GM19099 (cell line): ENCODE measurements around the gene USP14.

Source experiments
- POLR2A ChIP-seq: IDR thresholded peaks from 3 replicates; pipeline ENCODE4 v1.6.1; 2011; ENCODE audit warnings: low read depth; ENCODE audit not compliant: insufficient read length; ENCODE audit errors: extremely low read depth

USP14 gene

DNA sequence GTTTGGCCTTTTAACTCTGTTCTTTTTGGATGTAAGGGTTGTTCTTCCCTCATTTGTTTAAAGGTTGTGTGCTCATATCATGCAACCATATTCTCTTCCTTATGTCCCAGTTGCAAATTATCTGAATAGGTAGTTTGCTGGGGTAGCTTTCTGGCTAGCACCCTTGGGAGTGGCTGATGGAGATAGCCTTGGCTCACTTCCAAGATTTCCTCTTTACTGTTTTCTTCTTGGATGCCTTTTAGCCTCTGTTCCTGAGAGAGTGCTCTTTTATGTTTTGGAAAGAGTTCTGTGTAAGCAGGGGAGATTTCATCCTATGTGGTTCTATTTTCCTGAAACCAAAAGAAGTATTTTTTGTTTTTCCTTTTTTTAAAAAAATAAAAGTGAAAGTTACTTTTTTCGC lies 25.4 kb downstream of the USP14 start:
- TF ChIP-seq POLR2A, result no peak

- no peak for TF ChIP-seq POLR2A
Observed at GRCh38 chr18:189254-189653, 30.9 kb downstream of the USP14 start.

DNA sequence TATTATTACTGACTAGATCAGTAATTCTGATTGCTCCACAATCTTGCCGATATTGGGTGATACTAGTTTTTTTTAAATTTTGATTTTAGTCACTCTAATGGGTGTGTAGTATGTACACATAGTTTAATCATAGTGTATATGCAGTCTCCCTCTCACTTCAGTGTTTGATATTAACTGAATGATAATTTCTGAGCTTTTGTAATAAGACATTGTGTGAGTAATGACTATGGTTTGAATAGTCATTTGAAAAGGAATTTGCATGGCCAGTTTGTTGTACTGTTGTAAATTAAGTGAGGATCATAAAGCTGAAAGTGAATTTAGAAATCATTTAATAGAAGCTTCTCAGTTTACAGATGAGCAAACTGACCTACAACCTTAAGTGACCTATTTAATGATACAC lies 33.4 kb downstream of the USP14 start:
- TF ChIP-seq POLR2A, result no peak

GRCh38 chr18:192801-193200 lies 34.4 kb downstream of the USP14 start:
- no peak for TF ChIP-seq POLR2A

- no peak for TF ChIP-seq POLR2A
Observed at GRCh38 chr18:195651-196050, 37.3 kb downstream of the USP14 start.

DNA sequence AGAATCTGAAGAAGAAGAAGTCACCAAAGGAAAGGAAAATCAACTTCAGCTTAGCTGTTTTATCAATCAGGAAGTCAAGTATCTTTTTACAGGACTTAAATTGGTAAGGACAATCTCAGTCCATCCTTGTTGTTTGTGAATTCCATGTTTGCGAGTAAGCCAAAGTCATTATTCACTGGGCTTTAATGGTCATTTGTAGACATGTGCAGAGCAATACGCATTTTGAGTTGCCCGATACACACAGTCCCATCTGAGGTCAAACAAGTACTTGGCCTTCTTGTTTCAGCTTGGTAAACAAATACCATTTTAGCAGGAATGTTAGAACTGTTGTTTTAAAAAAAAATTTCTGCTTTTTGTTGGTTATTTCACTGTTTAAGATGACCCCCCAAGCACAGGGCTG lies 40.9 kb downstream of the USP14 start:
- no peak for TF ChIP-seq POLR2A

DNA sequence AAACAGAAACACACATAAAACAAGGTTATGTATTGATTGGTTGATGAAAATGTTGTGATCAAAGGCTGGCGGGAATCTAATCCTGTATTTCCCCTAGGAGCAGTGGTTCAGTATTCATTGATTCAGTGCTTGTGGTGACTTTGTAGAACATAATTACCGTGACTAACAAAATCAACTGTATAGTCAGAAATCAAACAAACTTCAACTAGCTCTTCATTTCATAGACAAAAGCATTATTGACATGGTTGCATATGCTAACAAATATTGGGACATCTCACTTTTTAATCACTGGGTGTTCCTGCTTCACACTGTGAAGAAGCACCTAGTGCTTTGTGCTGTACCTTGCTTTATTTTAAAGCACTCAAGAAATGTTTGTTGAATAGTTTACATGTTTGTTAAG lies 41.4 kb downstream of the USP14 start:
- no peak for TF ChIP-seq POLR2A

GRCh38 chr18:210075-210474 lies 51.7 kb downstream of the USP14 start:
- TF ChIP-seq POLR2A, result no peak

DNA sequence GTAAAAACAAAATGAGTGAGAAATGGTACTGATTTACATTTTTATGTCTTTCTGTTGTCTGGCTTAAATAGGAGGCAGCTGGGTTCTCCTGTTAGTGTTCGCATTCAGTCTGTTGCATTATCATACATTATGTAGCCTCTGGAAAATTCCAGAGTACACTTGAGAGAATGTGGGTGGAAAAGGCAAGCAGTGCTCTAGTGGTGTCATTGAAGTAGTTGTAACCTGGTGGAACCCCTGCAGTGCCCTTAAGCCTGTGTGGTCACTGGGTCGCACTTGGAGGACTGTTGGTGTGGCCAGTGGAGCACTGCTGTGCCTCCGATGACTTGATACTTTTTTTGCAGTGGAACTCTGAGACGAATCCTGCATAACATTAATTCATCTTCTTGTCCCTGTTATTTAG lies 52.4 kb downstream of the USP14 start:
- TF ChIP-seq POLR2A, result no peak

- TF ChIP-seq POLR2A, result no peak
Observed at GRCh38 chr18:211582-211981, 53.2 kb downstream of the USP14 start.

DNA sequence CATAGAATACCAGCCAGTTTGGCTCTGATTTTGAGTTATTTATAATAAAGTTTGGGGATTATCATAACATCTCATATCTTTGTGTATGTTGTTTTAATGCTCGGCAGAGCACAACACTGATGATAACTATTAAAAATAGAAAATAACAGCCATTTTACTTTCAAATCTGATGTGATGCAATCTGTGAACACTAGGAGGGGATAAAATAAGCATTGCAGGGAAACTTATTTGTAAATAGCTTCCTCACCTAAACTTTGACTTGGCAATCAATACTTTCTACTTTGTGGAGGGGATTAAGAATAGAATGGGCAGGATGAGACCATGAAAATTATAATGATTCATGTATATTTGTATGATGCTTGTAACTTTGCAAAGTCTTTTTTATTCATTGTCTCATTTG lies 54.4 kb downstream of the USP14 start:
- no peak for TF ChIP-seq POLR2A

GRCh38 chr18:213505-213904 lies 55.1 kb downstream of the USP14 start:
- no peak for TF ChIP-seq POLR2A

GRCh38 chr18:213966-214365 lies 55.6 kb downstream of the USP14 start:
- TF ChIP-seq POLR2A, result no peak

- no peak for TF ChIP-seq POLR2A
Observed at GRCh38 chr18:215448-216010, 57.2 kb downstream of the USP14 start.

DNA sequence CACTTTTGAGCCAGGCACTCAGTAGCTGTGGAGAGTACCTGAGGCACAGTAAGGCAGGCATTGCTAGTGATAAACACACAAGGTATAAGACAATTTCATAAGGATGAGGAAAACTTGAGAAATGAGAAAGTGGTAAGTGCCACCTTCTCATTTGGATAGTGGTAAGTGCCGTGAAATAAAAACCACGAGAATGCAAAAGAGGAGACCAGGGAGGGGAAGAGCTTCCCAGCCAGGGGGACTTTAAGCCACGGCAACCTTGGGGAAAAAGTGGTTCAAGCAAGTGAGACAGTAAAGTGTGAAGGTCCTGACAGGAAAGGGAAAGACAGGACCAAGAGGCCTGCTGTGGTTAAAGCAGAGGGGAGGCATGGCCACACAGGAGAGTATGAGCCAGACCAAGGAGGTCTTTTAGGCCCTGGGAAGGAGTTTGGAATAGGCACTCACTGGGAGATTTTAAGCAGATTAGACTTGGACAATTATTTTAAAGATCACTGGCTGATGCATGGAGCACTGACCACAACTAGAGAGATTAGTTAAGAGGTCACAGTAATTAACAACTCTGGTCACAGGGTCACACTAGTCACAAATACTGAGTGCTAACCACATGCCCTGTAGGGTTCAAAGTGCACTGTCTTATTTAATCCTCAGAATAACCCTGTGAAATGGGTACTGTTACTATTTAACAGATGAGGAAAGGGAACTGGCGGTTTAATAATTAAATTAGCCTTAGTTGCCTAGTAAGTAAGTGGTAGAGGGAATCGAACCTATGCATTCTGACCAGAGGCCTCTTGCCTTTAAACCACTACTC lies 59.4 kb downstream of the USP14 start:
- no peak for TF ChIP-seq POLR2A

GRCh38 chr18:220708-221107 lies 62.4 kb downstream of the USP14 start:
- TF ChIP-seq POLR2A, result no peak

- no peak for TF ChIP-seq POLR2A
Observed at GRCh38 chr18:225745-226144, 67.4 kb downstream of the USP14 start.
